GM12878 (cell line): ENCODE results near the gene GTF2F2. TPM values are rescaled to one million over a fixed set of nuclear protein-coding genes. Genes with fewer than 3 reads are reported as not detected.

ENCODE experiments used
- ATAC-seq: fragments of 200-7000 bp; cut with Tn5 transposase; 3 replicates; pipeline ENCODE4 v1.9.1; 2020; ENCODE audit warnings: mild to moderate bottlenecking, moderate library complexity
- BruUV-seq: library from RNA; stranded (reverse); fragments of 400-500 nt; replicated peaks from 2 replicates; lab custom pipeline; 2021; lab: Mats Ljungman, UMichigan
- CTCF ChIA-PET: fragments of 300-600 bp; sonication (Branson Sonifier 250); formaldehyde crosslinking; extraction: SDS; loops from one replicate; lab custom pipeline; 2021; ENCODE audit warnings: inconsistent platforms; lab: Yijun Ruan, JAX
- POLR2A ChIA-PET: fragments of 350-600 bp; formaldehyde crosslinking; extraction: SDS; loops from one replicate; lab custom pipeline; 2021; ENCODE audit warnings: inconsistent platforms; lab: Charles Lee
- RAD21 ChIA-PET: fragments of 300-600 bp; sonication (Branson Sonifier 250); formaldehyde crosslinking; loops from one replicate; lab custom pipeline; 2023; ENCODE audit warnings: antibody characterized with exemption; ENCODE audit not compliant: unreplicated experiment; lab: Charles Lee
- SMC1A ChIA-PET: fragments of 300-600 bp; sonication (Branson Sonifier 250); formaldehyde crosslinking; loops from one replicate; lab custom pipeline; 2023; ENCODE audit not compliant: unreplicated experiment, uncharacterized antibody; lab: Charles Lee
- DNase-seq: peaks from one replicate; pipeline ENCODE4 v3.0.0-alpha.2; 2011; ENCODE audit warnings: low read depth, low spot score
- FAIRE-seq: peaks from 3 replicates; lab custom pipeline; 2011; peaks lifted over from hg19 to GRCh38; lab: Jason Lieb, UNC
- H2AFZ ChIP-seq: 2 replicates; pipeline ENCODE4 v1.6.0; 2011; ENCODE audit warnings: low read depth, low read length, control low read depth; ENCODE audit not compliant: control insufficient read depth
- H3K27ac ChIP-seq: 2 replicates; pipeline ENCODE4 v1.5.1; 2011; ENCODE audit warnings: control low read depth; ENCODE audit not compliant: control insufficient read depth, insufficient read depth
- H3K27me3 ChIP-seq, 2 experiments: replicated peaks in 1 of 2; 2 replicates each; pipeline versions ENCODE4 v1.6.0 to v1.6.1; 2011; ENCODE audit warnings: low read length in 1 of 2; ENCODE audit not compliant: control insufficient read depth in 2 of 2, insufficient read depth in 2 of 2
- H3K36me3 ChIP-seq, 2 experiments: 2 replicates each; pipeline ENCODE4 v1.5.1; 2011; ENCODE audit warnings: low read length in 1 of 2; ENCODE audit not compliant: control insufficient read depth in 2 of 2, insufficient read depth in 2 of 2
- H3K4me1 ChIP-seq: 2 replicates; pipeline ENCODE4 v1.6.1; 2011; ENCODE audit warnings: mild to moderate bottlenecking, low read length, moderate library complexity, mixed read lengths; ENCODE audit not compliant: control insufficient read depth, insufficient read depth
- H3K4me2 ChIP-seq: 2 replicates; pipeline ENCODE4 v1.6.0; 2011; ENCODE audit warnings: control low read depth; ENCODE audit not compliant: control insufficient read depth, insufficient read depth
- H3K4me3 ChIP-seq: fragments of 200-600 bp; sonication (generic); 2 replicates; pipeline ENCODE4 v1.5.1; 2016
- H3K79me2 ChIP-seq: 2 replicates; pipeline ENCODE4 v1.6.0; 2011; ENCODE audit warnings: low read length; ENCODE audit not compliant: control insufficient read depth, insufficient read depth
- H3K9ac ChIP-seq: 2 replicates; pipeline ENCODE4 v1.8.0; 2011; ENCODE audit warnings: low read length, control low read depth, mixed read lengths; ENCODE audit not compliant: control insufficient read depth, insufficient read depth
- H3K9me3 ChIP-seq: replicated peaks from 3 replicates; pipeline ENCODE4 v1.5.1; 2011; ENCODE audit warnings: mild to moderate bottlenecking, low read length; ENCODE audit not compliant: control insufficient read depth, insufficient read depth
- H4K20me1 ChIP-seq: 2 replicates; pipeline ENCODE4 v1.6.0; 2011; ENCODE audit not compliant: control insufficient read depth, insufficient read depth
- BACH1 ChIP-seq: fragments of 450-650 bp; IDR thresholded peaks from 2 replicates; pipeline ENCODE4 v1.6.1; 2017; ENCODE audit warnings: mild to moderate bottlenecking, borderline replicate concordance
- CBX5 ChIP-seq: sonication (generic); IDR thresholded peaks from 2 replicates; pipeline ENCODE4 v1.6.1; 2016; ENCODE audit warnings: low read depth, moderate library complexity, mild to moderate bottlenecking, inconsistent platforms
- HDAC2 ChIP-seq: fragments of 200-600 bp; sonication (generic); IDR thresholded peaks from 2 replicates; pipeline ENCODE4 v1.6.1; 2017
- HDAC6 ChIP-seq: fragments of 200-600 bp; sonication (generic); IDR thresholded peaks from one replicate; pipeline ENCODE4 v1.8.0; 2017; ENCODE audit warnings: antibody characterized with exemption; ENCODE audit not compliant: unreplicated experiment
- HSF1 ChIP-seq: fragments of 150-350 bp; IDR thresholded peaks from 2 replicates; pipeline ENCODE4 v1.6.1; 2014; ENCODE audit warnings: mild to moderate bottlenecking, low read depth, low read length
- IRF4 ChIP-seq: IDR thresholded peaks from 2 replicates; pipeline ENCODE4 v1.6.1; 2011; ENCODE audit warnings: low read depth, low read length
- NBN ChIP-seq: fragments of 450-650 bp; IDR thresholded peaks from 2 replicates; pipeline ENCODE4 v1.6.1; 2016
- NKRF ChIP-seq: fragments of 450-650 bp; conservative IDR thresholded peaks from 2 replicates; pipeline ENCODE4 v1.6.1; 2017; ENCODE audit warnings: mild to moderate bottlenecking, moderate library complexity
- SP1 ChIP-seq: IDR thresholded peaks from one replicate; pipeline ENCODE4 v1.6.1; 2011; ENCODE audit warnings: low read depth, low read length
- SUZ12 ChIP-seq: fragments of 200-600 bp; sonication (generic); IDR thresholded peaks from one replicate; pipeline ENCODE4 v1.6.1; 2018; ENCODE audit warnings: antibody characterized with exemption, mild to moderate bottlenecking; ENCODE audit not compliant: unreplicated experiment
- TCF3 ChIP-seq: IDR thresholded peaks from 2 replicates; pipeline ENCODE4 v1.6.1; 2012; ENCODE audit warnings: low read depth, mild to moderate bottlenecking, low read length, borderline replicate concordance; ENCODE audit not compliant: insufficient read depth
- ZNF274 ChIP-seq: IDR thresholded peaks from one replicate; pipeline ENCODE4 v1.8.0; 2011; ENCODE audit not compliant: insufficient read length, insufficient read depth
- WGBS: methylation state at CpG from one replicate; pipeline ENCODE4 v1.1.6; 2016; ENCODE audit warnings: low lambda C conversion rate; ENCODE audit not compliant: insufficient replicate concordance, insufficient coverage; ENCODE audit errors: missing lambda C conversion rate; 5-methylcytosine and 5-hydroxymethylcytosine counted together
- in situ Hi-C: fragments of 300-500 bp; cut with MboI; formaldehyde crosslinking; loops from 9 replicates; pipeline ENCODE4 v1.14.3; 2018; ENCODE audit warnings: mixed read lengths
- intact Hi-C: fragments of 100-400 bp; cut with micrococcal nuclease; formaldehyde crosslinking; loops from one replicate; pipeline ENCODE4 v1.14.2; 2022; ENCODE audit not compliant: unreplicated experiment
- polyA plus RNA-seq, 11 experiments: library from polyadenylated mRNA; depleted of rRNA in 4 of 11; unstranded in 6 of 11; stranded (reverse) in 5 of 11; fragments of >200 nt; fragmentation: Nextera tagmentation in 4 of 11; fragmentation: Illumina TruSeq in 1 of 11; extraction: Ambion mirVana in 4 of 11; extraction: Trizol in 1 of 11; gene quantifications; 1 replicate in 1 of 11; 2 replicates in 10 of 11; pipeline versions ENCODE4 v1.2.1 to v1.2.3, GENCODE V29; 2011 to 2016; ENCODE audit warnings: inconsistent platforms in 2 of 11, missing spikeins in 2 of 11, low read depth in 1 of 11
- total RNA-seq, 4 experiments: library from RNA; depleted of rRNA in 3 of 4; stranded (reverse); fragments of >200 nt in 3 of 4; fragmentation: Illumina TruSeq in 1 of 4; extraction: Trizol in 1 of 4; gene quantifications; 2 replicates each; pipeline versions ENCODE4 v1.2.1 to v1.2.3, GENCODE V29; 2013 to 2021
- TF ChIP-seq, protein P1 (sequence below): IDR thresholded peaks from 2 replicates; pipeline ENCODE4 v1.6.1; 2012; ENCODE audit warnings: mild to moderate bottlenecking, low read depth, low read length
- TF ChIP-seq, protein P2 (sequence below): fragments of 450-650 bp; IDR thresholded peaks from 2 replicates; pipeline ENCODE4 v1.6.1; 2017; ENCODE audit warnings: mild to moderate bottlenecking, moderate library complexity

The GTF2F2 gene
- total and polyA plus RNA-seq, 10 of the 15 experiments (the other 5 are each of a cell fraction or from before 2014, with no cell fraction given): 14.5 to 30.8 (median 22.6) TPM

DNA sequence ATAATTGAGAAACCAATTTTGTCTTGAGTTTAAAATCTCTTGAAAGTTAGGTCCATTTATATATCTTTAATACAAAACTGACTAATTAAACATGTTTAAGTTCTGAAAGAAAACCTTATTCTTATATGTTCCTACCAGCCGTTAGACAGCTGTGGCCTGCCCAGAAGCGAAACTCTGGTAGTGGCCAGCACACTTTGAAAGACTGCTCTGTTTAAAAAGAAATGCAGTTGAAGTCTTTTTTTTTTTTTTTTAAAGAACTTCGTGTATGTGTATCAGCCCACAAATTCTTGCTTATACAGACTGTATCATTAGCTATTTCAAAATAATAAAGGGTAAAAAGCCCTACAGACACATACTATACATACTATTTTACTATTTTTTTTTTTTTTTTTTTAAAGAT, 46.5 kb downstream of the GTF2F2 start:
- no peaks in the 10 kb centered on the region for H4K20me1 ChIP-seq
- CTCF ChIA-PET: no interaction called here
- RAD21 ChIA-PET: no interaction called here
- no peaks in the 10 kb centered on the region; a peak in 1 of 4 replicates for H3K36me3 ChIP-seq
- no peak overlapping the region for H3K4me2 ChIP-seq
- no peaks in the 10 kb centered on the region for H3K9me3 ChIP-seq
- H3K27me3 ChIP-seq: no peaks in the 10 kb centered on the region
- WGBS: 100% methylated on average over 3 of the region's 3 CpGs
- TF ChIP-seq SUZ12: no peak
- no peak for TF ChIP-seq NKRF
- no peak for TF ChIP-seq HDAC6
- TF ChIP-seq HSF1: no peak
- no peak for TF ChIP-seq TCF3
- no peak for TF ChIP-seq SP1
- TF ChIP-seq, protein P1, sequence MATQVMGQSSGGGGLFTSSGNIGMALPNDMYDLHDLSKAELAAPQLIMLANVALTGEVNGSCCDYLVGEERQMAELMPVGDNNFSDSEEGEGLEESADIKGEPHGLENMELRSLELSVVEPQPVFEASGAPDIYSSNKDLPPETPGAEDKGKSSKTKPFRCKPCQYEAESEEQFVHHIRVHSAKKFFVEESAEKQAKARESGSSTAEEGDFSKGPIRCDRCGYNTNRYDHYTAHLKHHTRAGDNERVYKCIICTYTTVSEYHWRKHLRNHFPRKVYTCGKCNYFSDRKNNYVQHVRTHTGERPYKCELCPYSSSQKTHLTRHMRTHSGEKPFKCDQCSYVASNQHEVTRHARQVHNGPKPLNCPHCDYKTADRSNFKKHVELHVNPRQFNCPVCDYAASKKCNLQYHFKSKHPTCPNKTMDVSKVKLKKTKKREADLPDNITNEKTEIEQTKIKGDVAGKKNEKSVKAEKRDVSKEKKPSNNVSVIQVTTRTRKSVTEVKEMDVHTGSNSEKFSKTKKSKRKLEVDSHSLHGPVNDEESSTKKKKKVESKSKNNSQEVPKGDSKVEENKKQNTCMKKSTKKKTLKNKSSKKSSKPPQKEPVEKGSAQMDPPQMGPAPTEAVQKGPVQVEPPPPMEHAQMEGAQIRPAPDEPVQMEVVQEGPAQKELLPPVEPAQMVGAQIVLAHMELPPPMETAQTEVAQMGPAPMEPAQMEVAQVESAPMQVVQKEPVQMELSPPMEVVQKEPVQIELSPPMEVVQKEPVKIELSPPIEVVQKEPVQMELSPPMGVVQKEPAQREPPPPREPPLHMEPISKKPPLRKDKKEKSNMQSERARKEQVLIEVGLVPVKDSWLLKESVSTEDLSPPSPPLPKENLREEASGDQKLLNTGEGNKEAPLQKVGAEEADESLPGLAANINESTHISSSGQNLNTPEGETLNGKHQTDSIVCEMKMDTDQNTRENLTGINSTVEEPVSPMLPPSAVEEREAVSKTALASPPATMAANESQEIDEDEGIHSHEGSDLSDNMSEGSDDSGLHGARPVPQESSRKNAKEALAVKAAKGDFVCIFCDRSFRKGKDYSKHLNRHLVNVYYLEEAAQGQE: no peak
- TF ChIP-seq BACH1: no peak
- TF ChIP-seq HDAC2: no peak
- no peak for TF ChIP-seq ZNF274
- TF ChIP-seq NBN: no peak
- TF ChIP-seq IRF4: no peak
- TF ChIP-seq, protein P2, sequence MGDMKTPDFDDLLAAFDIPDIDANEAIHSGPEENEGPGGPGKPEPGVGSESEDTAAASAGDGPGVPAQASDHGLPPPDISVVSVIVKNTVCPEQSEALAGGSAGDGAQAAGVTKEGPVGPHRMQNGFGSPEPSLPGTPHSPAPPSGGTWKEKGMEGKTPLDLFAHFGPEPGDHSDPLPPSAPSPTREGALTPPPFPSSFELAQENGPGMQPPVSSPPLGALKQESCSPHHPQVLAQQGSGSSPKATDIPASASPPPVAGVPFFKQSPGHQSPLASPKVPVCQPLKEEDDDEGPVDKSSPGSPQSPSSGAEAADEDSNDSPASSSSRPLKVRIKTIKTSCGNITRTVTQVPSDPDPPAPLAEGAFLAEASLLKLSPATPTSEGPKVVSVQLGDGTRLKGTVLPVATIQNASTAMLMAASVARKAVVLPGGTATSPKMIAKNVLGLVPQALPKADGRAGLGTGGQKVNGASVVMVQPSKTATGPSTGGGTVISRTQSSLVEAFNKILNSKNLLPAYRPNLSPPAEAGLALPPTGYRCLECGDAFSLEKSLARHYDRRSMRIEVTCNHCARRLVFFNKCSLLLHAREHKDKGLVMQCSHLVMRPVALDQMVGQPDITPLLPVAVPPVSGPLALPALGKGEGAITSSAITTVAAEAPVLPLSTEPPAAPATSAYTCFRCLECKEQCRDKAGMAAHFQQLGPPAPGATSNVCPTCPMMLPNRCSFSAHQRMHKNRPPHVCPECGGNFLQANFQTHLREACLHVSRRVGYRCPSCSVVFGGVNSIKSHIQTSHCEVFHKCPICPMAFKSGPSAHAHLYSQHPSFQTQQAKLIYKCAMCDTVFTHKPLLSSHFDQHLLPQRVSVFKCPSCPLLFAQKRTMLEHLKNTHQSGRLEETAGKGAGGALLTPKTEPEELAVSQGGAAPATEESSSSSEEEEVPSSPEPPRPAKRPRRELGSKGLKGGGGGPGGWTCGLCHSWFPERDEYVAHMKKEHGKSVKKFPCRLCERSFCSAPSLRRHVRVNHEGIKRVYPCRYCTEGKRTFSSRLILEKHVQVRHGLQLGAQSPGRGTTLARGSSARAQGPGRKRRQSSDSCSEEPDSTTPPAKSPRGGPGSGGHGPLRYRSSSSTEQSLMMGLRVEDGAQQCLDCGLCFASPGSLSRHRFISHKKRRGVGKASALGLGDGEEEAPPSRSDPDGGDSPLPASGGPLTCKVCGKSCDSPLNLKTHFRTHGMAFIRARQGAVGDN: no peak
- TF ChIP-seq CBX5: no peak
- in situ Hi-C loops (no loop called here), intact Hi-C loops (no loop called here)
- FAIRE-seq (no peak), ATAC-seq (no peak), DNase-seq (no peak)
- H2AFZ ChIP-seq: no peak overlapping the region
- no TSS peak for BruUV-seq
- H3K4me3 ChIP-seq: no peak overlapping the region
- SMC1A ChIA-PET: interaction anchor here (0.7 to 1.3 kb wide), 2 partner anchors 54 to 399 kb away, joined by 3 to 4 read pairs; no protein-coding TSS in a partner anchor
- H3K27ac ChIP-seq: no peak overlapping the region
- POLR2A ChIA-PET: interaction anchor here (0.6 kb wide), 2 partner anchors 15 to 26 kb away, joined by 3 read pairs; no protein-coding TSS in a partner anchor
- no peaks in the 10 kb centered on the region for H3K4me1 ChIP-seq
- H3K79me2 ChIP-seq: no peaks in the 10 kb centered on the region; the same call in 1 of the 2 replicates
- H3K9ac ChIP-seq: no peak overlapping the region
